ENCODE results near the gene CNOT6L.

The CNOT6L gene

DNA sequence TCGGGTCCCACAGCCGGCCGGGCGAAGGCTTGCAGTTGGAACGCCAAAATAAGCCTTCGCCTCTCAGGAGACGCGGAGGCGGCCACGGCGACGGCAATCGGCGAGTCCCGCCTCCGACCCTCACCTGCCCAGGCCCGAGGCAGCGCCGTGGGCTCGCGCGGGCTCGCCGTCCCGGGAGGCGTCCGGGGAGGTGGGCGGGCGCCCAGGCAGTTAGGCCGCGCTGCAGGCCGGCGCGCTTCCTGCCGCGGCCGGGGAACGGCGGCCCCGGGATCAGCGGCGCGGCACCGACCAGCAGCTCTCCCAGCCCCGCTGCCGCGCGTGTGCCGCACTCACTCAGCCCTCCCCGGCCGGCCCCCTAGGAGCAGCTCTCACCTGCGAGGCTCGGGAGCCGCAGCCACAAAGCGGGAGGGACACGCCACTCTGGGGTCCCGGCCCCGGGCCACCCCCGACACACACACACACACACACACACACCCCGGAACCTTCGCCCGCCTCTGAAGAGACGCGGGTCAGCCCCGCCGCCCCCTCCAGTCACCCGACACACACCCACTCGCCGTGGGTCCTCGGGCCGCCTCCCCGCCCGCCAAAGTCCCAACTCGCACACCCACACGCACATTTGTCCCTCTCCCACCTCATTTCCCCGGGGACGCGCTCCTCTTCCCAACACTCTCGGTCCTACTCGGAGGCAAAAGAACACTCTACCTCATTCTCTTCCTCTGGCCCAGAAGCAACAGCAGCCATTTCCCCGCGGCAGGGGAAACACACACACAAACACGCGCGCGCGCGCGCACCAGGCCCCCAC is at the start of gene CNOT6L:
Gene CNOT6L (minus strand): TSS at position 767 of the 802 bp plus-strand sequence. CDS start 60 bp downstream, at position 707.
- peak; percentile 77 for DNase-seq

DNA sequence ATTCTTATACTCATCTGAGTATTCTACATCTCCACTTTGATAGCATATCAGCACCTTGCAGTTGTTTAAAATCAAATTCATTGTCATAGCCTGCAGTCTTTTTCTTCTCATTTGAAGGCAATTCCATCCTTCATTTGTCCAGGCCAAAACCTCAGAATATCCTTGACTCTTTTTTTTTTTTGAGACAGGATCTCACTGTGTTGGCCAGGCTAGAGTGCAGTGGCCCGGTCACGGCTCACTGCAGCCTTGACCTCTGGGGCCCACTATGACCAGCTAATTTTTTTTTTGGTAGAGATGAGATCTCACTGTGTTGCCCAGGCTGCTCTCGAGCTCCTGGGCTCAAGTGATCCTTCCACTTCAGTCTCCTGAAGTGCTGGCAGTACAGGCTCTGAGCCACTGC is 46.1 kb upstream of the CNOT6L start:
- no peak for DNase-seq

- peak; percentile 1 for DNase-seq
Measured at GRCh38 chr4:77863341-77863740, 44.2 kb upstream of the CNOT6L start.

- DNase-seq, result peak; percentile 96
Measured at GRCh38 chr4:77862478-77863216, 43.5 kb upstream of the CNOT6L start, which contains the start of gene MRPL1. Gene MRPL1 (plus strand): TSS chr4:77862830. CDS start chr4:77862849, 19 bp downstream.

DNA sequence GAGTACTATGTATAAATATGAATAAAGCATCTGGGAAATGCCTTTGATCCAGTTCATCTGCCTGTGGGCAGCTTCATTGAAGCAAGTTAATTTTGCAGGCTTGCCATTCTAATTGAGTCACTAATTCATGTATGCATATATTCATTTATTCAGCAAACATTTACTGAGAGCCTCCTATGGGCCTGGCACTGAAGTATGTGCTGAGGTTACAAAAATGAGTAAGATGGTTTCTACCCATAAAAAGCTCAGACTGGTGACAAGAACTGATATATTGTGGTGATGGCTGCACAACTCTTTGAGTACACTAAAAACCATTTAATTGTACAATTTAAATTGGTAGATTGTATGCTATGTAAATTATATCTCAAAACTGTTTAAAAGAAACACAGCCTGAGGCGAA is 42.3 kb upstream of the CNOT6L start:
- peak; percentile 7 for DNase-seq

DNA sequence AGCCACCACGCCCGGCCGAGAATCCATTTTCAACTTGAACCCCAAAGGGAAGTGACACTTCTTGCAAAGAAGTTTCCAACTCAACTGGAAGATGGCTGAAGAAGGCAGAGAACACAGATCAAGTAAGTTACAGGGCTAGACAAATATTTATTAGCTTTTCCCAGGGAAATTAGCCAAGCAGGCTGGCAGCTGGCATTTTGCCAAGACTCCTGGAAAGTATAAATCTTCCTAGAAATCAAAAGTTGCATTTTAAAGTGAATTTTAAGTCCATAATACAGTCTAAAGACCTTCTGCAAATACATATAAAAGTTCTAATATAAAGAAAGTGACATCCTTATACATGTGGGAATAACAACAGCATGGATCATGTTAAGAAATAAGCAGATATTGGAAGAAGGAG is 40.1 kb upstream of the CNOT6L start:
- no peak for DNase-seq

DNA sequence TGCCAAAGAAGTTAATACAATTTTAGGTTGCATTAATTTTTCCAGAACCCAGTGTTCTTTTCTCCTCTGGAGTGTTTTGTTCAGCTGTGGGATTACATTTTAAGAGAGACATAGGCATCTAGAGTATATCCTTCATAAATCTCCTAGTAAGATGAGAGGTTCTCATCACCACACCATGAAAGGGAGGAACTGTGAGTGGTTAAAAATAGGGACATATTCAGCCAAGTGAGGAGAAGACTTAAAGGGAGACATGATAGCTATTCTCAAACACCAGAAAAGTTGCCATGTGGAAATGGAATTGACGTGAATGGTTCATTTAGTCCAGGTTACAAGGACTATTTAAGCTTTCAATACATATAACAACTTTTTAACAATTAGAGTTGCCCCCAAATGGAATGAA is 37.0 kb upstream of the CNOT6L start:
- DNase-seq, result no peak

- no peak for DNase-seq
Measured at GRCh38 chr4:77854431-77855111, 35.4 kb upstream of the CNOT6L start.

DNA sequence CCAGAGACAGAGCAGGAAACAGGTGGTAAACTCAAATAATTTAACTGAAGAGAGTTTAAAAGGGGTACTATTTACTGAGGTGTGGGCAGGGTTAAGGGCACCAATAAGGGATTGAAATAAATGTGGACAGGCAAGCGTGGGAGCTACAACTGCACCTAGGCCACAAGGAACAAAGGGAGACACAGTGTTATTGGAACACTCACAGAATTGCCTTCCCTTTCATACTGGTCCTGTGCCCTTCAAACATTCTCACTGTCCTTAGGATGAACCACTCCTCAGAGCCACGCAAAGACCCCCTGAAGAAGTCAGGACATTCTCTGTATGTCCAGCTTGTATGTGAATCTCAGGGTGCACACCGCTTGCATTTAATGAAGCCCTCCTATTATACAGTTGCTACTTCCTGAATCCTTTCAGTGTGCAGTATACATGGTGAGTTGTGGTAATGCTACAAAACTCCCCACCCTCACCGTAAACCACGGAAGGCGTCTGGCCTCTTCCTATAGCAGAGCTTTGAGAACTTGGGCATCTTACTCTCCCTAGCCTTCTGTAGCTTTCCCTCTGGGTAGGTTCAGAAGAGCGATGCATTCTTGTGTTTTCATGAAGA is 33.8 kb upstream of the CNOT6L start:
- no peak for DNase-seq

DNA sequence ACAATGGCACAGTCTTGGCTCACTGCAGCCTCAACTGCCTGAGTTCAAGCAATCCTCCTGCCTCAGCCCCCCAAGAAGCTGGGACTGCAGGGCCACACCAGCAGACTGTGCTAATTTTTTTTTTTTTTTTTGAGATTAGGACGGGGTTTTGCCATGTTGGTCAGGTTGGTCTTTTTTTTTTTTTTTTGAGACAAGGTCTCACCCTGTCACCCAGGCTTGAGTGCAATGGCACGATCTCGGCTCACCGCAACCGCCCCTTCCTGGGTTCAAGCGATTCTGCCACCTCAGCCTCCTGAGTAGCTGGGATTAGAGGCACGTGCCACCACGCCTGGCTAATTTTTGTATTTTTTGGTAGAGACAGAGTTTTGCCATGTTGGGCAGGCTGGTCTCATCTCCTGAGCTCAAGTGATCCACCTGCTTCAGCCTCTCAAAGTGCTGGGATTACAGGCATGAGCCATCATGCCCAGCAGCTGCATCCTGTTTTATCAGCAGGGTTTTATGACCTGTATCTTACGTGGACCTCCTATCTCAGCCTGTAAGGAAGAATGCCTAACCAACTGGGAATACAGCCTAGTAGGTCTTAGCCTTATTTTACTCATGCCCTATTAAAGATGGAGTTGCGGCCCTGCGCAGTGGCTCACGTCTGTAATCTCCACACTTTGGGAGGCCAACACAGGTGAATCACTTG is 30.3 kb upstream of the CNOT6L start:
- DNase-seq, result no peak

GRCh38 chr4:77848508-77848907 is 29.3 kb upstream of the CNOT6L start:
- no peak for DNase-seq

DNA sequence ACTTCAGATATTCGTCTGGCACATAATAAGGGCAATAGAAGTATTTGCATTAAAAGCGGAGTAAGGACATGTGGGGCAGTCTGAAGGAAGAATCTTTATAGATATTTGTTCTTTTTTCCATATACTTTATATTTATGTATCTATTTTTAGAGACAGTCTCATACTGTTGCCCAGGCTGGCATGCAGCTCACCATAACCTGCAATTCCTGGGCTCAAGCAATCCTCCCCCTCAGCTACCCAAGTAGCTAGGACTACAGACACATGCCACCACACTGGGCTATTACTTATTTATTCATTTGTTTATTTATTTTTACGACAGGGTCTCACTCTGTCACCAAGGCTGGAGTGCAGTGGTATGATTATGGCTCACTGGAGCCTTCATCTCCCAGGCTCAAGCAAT is 26.8 kb upstream of the CNOT6L start:
- no peak for DNase-seq

DNA sequence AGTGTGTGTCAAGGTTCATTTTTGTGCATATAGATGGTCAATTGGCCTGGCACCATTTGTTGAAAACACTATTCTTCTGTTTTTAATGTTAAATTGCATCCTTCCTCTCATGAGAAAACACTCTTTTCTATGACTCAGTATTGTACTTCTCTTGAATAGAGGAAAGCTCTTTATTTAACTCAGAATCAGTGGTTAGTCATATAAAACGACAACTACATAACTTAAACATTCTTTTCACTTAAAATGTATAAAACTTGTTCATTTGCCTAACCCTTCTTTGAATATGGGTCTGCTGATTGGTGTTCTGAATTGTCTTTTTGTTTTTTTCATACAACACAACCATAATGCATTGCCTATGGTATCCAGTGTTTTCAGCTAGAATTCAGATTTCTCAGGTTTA is 26.2 kb upstream of the CNOT6L start:
- DNase-seq, result no peak

- DNase-seq, result no peak
Measured at GRCh38 chr4:77844363-77844762, 25.2 kb upstream of the CNOT6L start.

DNA sequence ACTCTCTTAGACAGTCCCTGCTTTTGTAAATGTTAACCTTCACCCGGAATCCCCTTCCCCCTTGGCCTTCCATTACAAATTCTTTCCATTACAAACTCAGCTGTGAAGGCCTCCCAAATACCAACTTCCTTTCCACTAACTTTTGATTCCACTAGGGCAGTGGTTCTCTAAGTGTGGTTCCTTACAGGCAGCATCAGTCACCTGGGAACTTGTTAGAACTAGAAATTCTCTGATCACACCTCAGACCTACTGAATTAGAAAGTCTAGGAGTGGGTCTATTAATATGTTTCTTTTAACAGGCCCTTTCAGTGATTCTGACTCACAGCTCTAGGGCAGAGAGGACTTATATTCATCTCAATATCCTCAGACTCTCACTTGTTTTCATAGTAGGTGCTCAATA is 24.5 kb upstream of the CNOT6L start:
- no peak for DNase-seq

DNA sequence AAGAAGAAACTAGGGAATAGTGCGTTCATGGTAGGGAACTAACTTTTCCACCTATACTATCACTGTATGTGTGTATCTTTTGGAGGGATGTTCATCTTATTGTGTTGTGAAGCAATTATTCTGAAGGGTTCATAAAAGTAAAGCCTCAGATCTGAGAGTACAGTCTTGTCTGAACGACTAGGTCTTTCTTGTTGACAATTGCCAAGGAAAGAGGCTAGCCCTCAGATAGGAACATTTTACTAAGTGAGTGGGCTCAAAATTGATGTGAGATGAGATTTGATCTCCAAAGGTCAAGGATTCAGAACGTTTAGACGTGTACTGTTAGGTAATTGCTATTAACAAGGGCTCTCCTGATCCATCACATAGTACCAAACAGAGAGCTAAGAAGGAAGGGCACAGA is 15.2 kb upstream of the CNOT6L start:
- DNase-seq, result no peak

GRCh38 chr4:77833126-77833724 is 14.1 kb upstream of the CNOT6L start:
- no peak for DNase-seq

DNA sequence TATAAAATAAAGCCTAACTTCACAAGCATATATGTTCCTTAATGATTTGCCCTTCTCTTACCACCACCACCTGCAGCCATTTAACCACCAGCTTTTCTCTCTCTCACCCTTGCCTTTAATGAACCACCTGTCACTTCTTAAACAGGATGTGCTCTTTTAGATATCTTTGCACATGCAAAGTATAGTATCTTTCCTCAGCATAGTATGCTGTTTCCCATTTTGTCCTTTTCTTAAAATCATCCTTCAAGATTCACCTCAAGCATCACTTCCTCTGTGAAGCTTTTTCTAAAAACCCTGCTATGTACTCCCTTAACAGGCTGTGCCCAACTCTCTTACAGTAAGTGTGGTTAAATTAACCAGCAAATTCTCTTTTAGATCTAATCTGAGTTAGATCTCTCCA is 8.2 kb upstream of the CNOT6L start:
- DNase-seq, result no peak

GRCh38 chr4:77826275-77826674 is 7.1 kb upstream of the CNOT6L start:
- DNase-seq, result no peak

DNA sequence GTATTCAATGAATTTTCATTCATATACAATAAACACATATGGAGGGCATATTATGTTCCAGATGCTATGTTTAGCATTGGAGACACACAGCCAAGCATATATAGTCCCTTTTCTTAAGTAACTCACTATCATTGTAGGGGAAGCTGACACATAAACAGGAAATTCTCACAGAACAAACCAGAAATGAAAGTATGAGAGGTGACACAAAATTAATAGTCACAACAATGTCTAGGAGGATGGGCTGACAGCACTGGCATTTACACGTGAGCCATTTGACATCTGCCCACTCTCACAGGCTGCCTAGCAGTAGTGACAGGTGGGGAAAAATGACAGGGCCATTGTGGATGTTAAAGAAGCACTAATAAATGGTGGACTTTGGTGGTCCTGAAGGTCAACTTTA is 2.6 kb upstream of the CNOT6L start:
- no peak for DNase-seq

- no peak for DNase-seq
Measured at GRCh38 chr4:77820649-77821561, 1.7 kb upstream of the CNOT6L start.

Data from fibroblast of skin of right biceps (primary cell).